Coronary artery (tissue), 2 donors: ENCODE results near the gene NLRC3.
A peak's percentile ranks its signal among the peaks of the same experiment; 100 is the strongest.

ENCODE experiments used
- DNase-seq: peaks from one replicate; pipeline ENCODE4 v3.0.0-alpha.2; 2017; ENCODE audit warnings: low spot score
- H3K27ac ChIP-seq, 2 donors: fragments of 200-600 bp; sonication (generic); one replicate each; pipeline ENCODE4 v1.5.1; 2016 to 2019
- H3K4me3 ChIP-seq: fragments of 200-600 bp; sonication (generic); 2 replicates; pipeline ENCODE4 v1.5.1; 2016; ENCODE audit warnings: mild to moderate bottlenecking, moderate library complexity
- TF ChIP-seq, protein P1 (sequence below): fragments of 200-600 bp; sonication (generic); IDR thresholded peaks from one replicate; pipeline ENCODE4 v1.5.1; 2019; ENCODE audit warnings: antibody characterized with exemption

Gene NLRC3, protein sequence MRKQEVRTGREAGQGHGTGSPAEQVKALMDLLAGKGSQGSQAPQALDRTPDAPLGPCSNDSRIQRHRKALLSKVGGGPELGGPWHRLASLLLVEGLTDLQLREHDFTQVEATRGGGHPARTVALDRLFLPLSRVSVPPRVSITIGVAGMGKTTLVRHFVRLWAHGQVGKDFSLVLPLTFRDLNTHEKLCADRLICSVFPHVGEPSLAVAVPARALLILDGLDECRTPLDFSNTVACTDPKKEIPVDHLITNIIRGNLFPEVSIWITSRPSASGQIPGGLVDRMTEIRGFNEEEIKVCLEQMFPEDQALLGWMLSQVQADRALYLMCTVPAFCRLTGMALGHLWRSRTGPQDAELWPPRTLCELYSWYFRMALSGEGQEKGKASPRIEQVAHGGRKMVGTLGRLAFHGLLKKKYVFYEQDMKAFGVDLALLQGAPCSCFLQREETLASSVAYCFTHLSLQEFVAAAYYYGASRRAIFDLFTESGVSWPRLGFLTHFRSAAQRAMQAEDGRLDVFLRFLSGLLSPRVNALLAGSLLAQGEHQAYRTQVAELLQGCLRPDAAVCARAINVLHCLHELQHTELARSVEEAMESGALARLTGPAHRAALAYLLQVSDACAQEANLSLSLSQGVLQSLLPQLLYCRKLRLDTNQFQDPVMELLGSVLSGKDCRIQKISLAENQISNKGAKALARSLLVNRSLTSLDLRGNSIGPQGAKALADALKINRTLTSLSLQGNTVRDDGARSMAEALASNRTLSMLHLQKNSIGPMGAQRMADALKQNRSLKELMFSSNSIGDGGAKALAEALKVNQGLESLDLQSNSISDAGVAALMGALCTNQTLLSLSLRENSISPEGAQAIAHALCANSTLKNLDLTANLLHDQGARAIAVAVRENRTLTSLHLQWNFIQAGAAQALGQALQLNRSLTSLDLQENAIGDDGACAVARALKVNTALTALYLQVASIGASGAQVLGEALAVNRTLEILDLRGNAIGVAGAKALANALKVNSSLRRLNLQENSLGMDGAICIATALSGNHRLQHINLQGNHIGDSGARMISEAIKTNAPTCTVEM

DNA sequence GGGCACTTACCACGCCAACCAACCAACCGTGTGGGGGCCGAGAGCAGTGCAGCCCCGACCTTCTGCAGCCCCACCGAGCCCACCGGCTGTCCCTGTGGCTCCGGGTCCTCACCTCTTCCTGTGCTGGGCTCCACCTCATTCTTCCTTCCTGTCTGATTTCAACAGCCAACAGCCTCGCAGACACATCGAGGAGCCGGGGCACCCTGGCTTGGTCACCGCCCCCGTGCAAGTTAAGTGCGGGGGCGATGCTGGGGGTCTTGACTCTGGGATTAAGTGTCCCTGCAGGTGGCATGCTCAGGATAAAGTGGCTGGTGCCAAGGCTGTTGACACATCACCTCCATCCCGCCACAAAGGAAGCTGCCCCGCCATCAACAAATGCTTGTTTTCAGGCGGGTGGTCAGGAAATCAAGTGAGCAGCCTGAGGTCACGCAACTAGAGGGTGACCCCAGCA, at the start of gene NLRC3:
Gene NLRC3, minus strand, starts transcription at position 102 of the 451 bp plus-strand sequence. CDS start 12,367 bp downstream, outside the sequence.
- peak within 1 kb of the TSS; percentile 7 for H3K4me3 ChIP-seq
- no peak within 1 kb of the TSS for H3K27ac ChIP-seq
- DNase-seq: no peak
- TF ChIP-seq, protein P1, sequence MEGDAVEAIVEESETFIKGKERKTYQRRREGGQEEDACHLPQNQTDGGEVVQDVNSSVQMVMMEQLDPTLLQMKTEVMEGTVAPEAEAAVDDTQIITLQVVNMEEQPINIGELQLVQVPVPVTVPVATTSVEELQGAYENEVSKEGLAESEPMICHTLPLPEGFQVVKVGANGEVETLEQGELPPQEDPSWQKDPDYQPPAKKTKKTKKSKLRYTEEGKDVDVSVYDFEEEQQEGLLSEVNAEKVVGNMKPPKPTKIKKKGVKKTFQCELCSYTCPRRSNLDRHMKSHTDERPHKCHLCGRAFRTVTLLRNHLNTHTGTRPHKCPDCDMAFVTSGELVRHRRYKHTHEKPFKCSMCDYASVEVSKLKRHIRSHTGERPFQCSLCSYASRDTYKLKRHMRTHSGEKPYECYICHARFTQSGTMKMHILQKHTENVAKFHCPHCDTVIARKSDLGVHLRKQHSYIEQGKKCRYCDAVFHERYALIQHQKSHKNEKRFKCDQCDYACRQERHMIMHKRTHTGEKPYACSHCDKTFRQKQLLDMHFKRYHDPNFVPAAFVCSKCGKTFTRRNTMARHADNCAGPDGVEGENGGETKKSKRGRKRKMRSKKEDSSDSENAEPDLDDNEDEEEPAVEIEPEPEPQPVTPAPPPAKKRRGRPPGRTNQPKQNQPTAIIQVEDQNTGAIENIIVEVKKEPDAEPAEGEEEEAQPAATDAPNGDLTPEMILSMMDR: no peak

- no peak for DNase-seq
- Histone ChIP-seq H3K27ac (no peak overlapping the region), H3K4me3 (no peak overlapping the region)
- TF ChIP-seq, protein P1: no peak
Observed at GRCh38 chr16:3625911-3626732, 48.9 kb upstream of the NLRC3 start.

DNA sequence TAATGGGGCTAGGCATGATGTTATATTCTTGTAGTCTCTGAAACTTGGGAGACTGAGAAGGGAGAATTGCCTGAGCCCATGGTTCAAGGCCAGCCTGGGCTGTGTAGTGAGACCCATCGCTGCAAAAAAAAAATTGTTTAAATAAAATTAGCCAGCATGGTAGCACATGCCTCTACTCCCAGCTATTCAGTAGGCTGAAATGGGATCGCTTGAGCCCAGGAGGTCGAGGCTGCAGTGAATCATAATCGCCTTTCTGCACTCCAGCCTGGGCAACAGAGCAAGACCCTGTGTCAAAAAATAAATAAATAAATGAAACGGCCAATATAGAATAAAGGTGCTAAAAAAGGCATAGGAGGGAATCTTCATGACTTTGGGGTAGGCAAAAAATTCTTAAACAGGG, 48.1 kb upstream of the NLRC3 start:
- TF ChIP-seq, protein P1: no peak
- no peak for DNase-seq
- no peak overlapping the region for H3K4me3 ChIP-seq
- no peak overlapping the region for H3K27ac ChIP-seq

DNA sequence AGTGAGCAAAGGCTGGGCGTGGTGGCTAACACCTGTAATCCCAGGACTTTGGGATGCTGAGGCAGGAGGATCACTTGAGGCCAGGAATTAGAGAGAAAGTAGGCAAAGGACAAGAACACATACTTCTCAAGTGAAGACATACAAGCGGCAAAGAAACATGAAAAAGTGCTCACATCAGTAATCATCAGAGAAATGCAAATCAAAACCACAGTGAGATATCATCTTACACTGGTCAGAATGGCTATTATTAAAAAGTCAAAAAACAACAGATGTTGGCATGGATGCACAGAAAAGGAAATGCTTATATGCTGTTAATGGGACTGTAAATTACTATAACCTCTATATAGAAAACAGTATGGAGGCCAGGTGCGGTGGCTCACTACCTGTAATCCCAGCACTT, 46.4 kb upstream of the NLRC3 start:
- TF ChIP-seq, protein P1: no peak
- no peak overlapping the region for H3K27ac ChIP-seq
- no peak for DNase-seq
- no peak overlapping the region for H3K4me3 ChIP-seq

GRCh38 chr16:3618769-3619141, 41.6 kb upstream of the NLRC3 start:
- H3K27ac ChIP-seq: no peak overlapping the region
- TF ChIP-seq, protein P1: no peak
- DNase-seq: no peak
- H3K4me3 ChIP-seq: no peak overlapping the region
